Measurements from ENCODE around the gene EEFSEC.

- TF ChIP-seq POLR2AphosphoS5 (IDR thresholded peaks at IDR 0.05) (no peak), CTCF (IDR thresholded peaks at IDR 0.05) (no peak)
These were observed 64.6 kb downstream of the EEFSEC start for GRCh38 chr3:128217702-128218547.

All from breast epithelium (tissue), 3 donors.